HG02852 (cell line): ENCODE data around the gene MRRF.
"Not testable (repeated sequence)": the region's sequence is repeated elsewhere in the genome, so short reads cannot be mapped to it uniquely, and the experiment has no call there.

ENCODE experiments used
- ATAC-seq: cut with Tn5 transposase; IDR thresholded peaks from one replicate; pipeline ENCODE4 v1.9.1; 2021; ENCODE audit warnings: mild to moderate bottlenecking, moderate library complexity; ENCODE audit not compliant: unreplicated experiment

MRRF gene

DNA sequence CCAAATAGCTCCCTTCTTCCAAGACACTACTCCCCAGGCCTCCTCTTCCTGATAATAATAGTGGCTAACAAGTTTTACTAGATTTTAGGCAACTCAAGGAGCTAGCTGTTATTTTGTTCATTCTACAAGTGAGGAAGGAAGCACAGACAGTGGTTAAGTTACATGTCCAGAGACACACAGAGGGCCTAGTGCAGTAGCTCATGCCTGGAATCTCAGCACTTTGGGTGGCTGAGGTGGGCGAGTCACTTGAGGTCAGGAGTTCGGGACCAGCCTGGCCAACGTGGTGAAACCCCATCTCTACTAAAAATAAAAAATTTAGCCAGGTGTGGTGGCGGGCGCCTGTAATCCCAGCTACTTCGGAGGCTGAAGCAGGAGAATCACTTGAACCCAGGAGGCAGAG, 65.8 kb downstream of the MRRF start:
- not testable (repeated sequence) for ATAC-seq

GRCh38 chr9:122331523-122331927, 66.8 kb downstream of the MRRF start:
- no peak for ATAC-seq

DNA sequence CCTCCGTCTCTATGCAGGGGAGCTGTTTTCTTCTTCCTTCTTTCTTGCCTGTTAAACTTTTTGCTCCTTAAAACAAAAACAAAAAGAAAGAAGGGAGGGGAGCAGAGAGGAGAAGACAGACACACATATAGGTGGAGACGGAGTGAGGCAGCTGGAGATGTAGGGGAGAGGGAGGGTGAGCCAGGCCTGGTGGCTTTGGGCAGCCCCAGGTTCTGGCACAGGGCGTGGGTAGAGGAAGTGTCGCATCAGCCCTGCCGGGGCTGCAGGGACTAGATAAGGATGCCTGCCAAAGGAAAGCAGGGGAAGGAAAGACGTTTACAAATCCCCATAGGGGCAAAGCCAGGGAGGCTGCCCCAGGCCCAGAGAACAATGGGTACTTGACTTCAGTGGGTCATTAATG, 67.4 kb downstream of the MRRF start:
- ATAC-seq = no peak

DNA sequence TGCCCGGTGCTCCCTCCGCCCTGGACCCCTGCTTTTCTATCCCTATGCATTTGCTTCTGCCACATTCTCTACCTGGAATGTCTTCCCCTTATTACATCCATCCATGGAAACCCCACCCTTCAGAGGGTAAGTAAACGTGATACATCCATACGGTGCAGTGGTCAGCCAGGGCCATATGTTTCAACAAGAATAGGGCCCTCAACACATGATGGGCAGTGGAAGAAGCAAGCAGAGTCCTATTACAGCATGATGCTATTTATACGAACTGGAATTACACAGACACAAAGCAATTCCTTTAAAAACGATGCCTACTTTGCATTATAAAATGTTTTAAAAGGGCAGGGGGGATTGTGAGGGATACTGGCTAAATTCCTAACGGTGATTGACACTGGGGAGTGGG, 68.0 kb downstream of the MRRF start:
- ATAC-seq = no peak

GRCh38 chr9:122333169-122333808, 68.6 kb downstream of the MRRF start:
- no peak for ATAC-seq

DNA sequence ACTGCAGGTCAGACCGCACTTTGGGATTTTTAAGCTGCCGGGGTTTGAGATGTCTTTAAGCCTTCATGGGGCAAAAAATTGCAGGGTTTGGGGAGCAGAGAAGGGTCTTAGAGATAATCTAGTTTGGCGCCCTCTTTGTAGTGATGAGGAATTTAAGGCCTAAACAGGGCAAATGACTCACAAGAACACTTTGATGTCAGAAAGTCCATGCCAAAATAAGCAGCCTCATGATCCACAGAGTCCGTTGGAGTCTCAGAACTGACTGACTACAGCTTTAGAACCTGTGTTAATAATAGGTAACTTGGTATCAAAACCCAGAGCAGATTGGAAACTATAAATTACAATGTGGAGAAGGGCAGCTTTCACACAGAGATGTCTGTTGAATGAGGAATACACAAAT, 70.2 kb downstream of the MRRF start:
- no peak for ATAC-seq

GRCh38 chr9:122336189-122336588, 71.5 kb downstream of the MRRF start:
- no peak for ATAC-seq

DNA sequence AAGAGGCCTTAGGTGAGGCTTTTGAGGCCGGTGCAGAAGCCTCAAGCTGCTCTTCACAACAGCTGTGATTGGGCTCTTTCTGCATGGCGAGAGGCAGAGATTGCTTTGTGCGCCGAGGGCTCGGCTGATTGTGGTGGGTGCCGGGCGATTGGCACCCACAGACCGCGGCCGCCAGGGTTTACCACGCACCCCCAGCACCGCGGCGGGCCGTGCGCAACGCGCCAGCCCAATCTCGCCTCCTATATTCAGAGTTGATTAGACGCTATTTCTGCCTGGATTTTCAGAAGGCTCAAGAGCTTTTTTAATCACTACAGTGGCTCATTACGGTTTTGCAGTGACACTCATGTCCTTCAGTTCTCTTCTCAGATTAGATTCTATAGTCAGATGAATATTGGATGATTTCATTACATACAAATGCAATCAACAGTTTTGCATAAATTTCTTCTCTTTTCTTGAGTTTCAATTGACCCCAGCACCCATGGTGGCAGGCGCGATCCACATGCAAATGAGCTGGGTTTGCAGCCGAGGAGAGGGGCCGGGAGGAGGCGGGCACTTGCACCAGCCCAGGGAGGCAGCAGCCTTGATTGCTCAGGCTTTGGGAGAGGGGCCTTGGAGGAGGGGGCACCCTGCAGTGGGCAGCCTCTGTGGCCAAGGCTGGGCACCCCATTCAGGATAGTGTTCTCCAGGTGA, 72.3 kb downstream of the MRRF start:
- no peak for ATAC-seq

DNA sequence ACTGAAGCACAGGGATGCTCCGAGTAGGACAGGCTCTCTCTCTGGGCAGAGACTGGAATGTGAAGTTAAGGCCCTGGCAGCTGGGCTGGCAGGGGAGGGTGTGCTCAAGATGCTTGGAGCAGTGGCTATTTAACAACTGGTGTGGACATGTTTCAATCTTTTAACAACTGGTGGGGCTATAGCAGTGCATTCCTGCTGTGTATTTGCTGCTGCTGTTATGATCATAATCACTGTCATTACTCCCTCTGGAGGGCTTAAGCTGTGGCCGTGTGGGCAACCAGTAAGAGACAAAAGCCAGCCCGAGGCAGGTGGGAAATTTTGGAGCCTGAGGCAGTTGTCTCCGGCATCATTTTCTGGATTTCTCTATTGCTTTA, 72.9 kb downstream of the MRRF start:
- ATAC-seq = no peak

GRCh38 chr9:122338536-122338935, 73.9 kb downstream of the MRRF start:
- no peak for ATAC-seq

DNA sequence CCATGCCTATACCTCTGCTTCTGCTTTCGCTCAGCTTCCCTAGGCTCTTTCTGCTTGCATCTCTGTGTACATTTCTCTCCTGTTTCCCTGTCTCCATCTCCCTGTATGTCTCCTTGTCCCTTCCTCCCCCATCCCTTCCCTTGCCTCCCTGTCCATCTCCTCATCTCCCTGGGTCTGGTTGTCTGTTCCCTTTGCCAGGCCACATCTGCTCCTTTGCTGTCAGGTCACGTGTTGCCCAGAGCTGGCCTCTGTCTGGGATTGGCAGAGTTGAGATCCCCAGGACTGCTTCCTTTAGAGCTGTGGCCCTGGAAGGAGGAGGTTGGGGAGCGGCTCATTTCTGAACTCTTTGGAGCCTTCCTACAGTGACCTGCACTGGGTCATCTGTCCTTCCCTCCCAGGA, 74.3 kb downstream of the MRRF start:
- no peak for ATAC-seq

DNA sequence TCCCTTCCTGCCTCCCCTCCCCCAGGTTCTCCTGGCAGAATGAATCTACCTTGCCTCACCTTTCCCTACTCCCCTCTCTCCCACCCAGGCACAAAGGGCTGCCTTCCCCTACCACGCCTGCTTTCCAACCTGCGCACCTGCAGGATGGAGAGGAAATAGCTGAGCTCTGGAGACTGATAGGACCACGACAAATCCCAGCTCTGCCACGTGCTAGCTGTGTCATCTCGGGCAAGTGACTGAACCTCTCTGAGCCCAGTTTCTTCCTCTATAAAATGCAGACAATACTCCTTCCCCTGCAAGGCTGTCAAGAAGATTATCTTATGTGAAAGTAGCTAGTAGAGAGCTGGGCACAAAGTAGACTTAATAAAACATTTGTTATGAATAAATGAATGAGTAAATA, 74.9 kb downstream of the MRRF start:
- ATAC-seq = no peak

DNA sequence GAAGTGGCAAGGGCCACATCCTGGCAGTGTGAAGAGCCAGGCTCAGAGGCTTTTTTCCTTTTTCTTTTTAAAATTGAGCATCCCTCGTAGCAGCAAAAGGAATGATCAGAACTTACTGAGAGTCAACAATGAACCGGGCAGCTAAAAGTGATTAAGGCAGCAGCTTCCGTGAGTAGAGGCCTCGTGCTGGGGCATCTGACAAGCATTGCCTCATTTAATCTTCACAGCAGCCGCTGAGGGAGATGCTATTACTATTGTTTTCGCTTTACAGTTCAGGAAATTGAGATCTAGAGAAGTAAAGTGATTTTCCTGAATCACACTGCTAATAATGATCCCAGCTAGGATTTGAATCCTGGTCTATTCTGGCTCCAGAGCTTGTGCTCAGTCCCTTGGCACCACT, 75.5 kb downstream of the MRRF start:
- ATAC-seq = no peak

- no peak for ATAC-seq
Measured at GRCh38 chr9:122342323-122343050, 77.8 kb downstream of the MRRF start.

DNA sequence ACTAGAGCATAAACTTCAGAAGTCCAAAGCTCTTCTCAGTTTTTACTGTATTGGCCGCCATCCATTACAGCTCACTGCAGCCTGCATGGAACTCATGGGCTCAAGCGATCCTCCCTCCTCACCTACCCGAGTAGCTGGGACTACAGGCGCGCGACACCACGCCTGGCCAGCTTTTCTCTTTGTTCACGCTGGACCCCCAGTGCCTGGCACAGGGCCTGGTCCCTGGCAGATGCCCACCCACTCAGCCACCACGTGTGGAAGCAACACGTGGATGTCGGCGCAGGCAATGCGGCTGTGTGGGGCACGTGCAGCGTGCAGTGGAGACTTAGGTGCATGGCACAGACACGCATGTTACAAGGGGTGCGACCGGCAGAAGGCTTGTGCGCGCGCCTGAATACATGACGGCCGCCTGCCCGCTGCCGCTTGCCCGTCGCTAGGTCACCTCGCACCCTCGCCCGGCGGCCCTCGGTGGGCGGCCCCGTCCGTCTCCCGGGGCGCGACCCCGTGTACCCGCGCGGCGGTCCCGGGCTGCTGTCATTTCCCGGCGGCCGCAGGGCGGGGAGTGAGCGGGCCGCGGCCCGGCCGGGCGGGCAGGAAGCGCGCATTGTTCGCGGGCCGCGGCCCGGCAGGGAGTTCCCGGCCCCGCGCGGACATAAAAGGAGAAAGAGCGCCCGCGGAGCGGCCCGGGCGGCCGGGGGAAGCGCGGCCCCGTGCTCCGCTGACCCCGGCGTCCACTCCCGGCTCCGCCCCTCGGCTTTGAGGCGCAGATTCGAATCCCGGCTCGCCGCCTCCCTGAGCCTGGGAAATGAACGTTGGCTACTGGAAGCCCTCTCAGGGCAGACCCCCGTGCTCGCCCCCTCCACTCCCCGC, 82.0 kb downstream of the MRRF start:
- no peak for ATAC-seq

DNA sequence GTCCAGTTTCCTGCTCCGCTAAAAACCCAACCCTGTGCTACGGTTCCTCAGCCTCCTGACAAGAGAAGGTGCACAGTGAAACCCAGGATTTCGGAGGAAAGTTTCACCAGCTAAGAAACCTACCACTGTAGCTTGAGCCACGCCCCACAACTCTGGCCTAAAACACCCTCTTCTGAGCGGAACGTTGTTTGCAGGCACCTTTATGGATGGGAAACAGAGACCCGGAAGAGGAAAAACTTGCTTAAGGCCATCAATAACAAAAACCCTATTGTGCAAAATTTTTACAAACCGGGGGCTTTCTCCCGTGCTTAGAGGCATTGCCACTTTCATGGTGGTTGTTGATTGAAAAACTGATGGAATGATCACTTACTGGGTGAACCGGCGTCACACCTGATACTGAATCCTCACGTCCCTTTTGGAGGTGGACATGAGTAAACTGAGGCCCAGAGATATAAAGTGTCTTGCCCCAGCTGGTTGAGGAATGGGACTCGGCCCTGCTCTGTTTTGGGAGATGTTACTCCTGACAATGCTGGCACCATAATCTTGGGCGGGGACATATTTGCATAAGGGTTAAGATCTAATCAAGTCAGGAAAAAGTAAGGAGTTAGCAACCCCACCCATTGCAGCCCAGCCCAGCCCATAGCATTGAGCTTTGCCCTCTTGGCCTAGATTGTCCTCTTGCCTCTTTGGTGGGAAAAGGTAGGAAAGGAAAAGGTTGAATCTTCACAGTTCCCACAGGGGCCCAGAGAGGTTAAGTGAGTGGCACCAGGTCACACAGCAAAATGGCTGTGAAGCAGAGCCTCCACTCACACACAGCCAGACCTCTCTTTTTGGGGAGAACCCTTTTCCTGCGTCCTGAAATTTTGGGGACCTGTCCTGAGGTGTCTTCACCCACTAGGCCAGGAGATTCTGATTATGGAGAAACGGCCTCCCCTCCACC, 82.9 kb downstream of the MRRF start:
- no peak for ATAC-seq

GRCh38 chr9:122348288-122348777, 83.7 kb downstream of the MRRF start:
- ATAC-seq = no peak

DNA sequence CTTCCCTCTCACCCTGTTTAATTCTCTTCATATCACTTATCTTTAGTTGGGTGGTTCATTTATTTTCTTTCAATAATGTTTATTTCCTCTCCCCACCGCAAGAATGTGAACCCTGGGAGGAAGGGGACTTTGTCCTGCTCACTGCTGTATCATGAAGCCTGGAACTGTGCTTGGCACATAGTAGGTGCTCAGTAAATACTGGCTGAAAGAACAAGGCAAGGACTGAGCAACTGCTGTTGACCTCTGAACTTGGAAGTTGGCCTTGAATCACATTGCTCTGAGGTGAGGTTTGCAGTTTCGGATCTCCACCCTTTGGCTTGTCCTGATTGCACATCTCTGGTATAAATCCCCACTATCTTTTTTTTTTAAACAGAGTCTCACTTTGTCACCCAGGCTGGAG, 84.1 kb downstream of the MRRF start:
- ATAC-seq = no peak

DNA sequence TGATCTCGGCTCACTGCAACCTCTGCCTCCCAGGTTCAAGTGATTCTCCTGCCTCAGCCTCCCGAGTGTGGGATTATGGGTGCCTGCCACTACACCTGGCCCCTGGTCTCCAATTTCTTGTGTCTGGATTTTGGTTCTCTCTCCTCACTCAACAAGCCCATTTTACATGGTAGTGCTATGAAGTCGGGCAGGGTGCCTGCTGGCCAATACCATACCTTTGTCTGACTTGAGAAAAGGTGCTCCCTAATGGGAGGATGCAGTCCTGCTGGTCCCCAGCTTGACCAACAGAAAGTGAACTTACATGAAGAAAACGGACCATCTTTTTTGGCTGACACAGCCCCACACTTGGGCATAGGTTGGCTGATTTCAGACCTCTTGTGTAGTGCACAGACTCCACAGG, 84.5 kb downstream of the MRRF start:
- no peak for ATAC-seq
